Measurements from ENCODE around the gene SYNJ1. TPM values are rescaled to one million over a fixed set of nuclear protein-coding genes. Genes with fewer than 3 reads are reported as not detected.

The SYNJ1 gene
- total RNA-seq, 1 experiment from 2014 or later, result 10.5 TPM

DNA sequence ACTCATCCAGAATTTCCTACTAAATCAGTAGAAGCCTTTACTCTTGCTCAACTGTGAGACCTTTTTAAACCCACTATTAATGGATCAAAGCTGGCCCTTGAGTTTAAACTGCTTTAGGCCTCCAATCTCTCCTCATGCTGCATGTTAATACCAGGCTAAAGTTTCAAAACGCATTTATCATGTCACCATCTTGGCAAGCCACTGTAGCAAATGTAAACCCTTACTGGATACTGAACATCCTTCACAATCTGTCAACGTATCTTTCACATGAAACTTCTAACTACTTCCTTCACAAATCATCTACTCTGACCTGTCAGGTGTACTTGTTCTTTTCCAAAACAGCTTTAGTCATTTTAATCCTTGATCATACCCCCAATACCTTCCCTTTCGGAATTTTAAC is 40.7 kb upstream of the SYNJ1 start:
- Histone ChIP-seq H3K36me3 (ENCODE audit: control insufficient read depth, insufficient read depth, low read length) (peaks cover 7% of the 10 kb centered on the region), H3K27ac (ENCODE audit: low read length) (no peak overlapping the region), H3K9me3 (ENCODE audit: control insufficient read depth, insufficient read depth, low read depth, low read length) (no peaks in the 10 kb centered on the region), H3K4me1 (ENCODE audit: control insufficient read depth, insufficient read depth, low read length) (peaks cover 6% of the 10 kb centered on the region), H3K4me3 (ENCODE audit: low read depth in 2 of 2, low read length in 2 of 2) (no peak overlapping the region), H3K27me3 (ENCODE audit: control insufficient read depth, insufficient read depth, low read length) (no peaks in the 10 kb centered on the region)
- no peak for TF ChIP-seq CTCF (IDR thresholded peaks at IDR 0.05)
- TF ChIP-seq SIN3A (IDR thresholded peaks at IDR 0.05; ENCODE audit: borderline replicate concordance, insufficient read depth, low read depth, low read length), result no peak
- TF ChIP-seq POLR2AphosphoS5 (IDR thresholded peaks at IDR 0.05; ENCODE audit: low read depth, low read length), result no peak
- TF ChIP-seq REST (IDR thresholded peaks at IDR 0.05; ENCODE audit: insufficient read depth in 1 of 2, low read depth in 2 of 2, low read length in 1 of 2), result no peak
- TF ChIP-seq TCF7L2 (IDR thresholded peaks at IDR 0.05; ENCODE audit: low read depth, low read length), result no peak
- ChIA-PET POLR2A (no interaction called here), CTCF (interaction anchor here (0.6 kb wide), 1 partner anchor 9 kb away, joined by 3 read pairs; no protein-coding TSS in a partner anchor)
- no peak for DNase-seq (ENCODE audit: low read depth, low spot score)
- in situ Hi-C loops (cut with HindIII; ENCODE audit: low pct_unique_long_range_greater_than_20kb, low sequenced_read_pairs), result no loop called here
- ATAC-seq, result no peak
- no TSS peak for BruUV-seq (replicated peaks)
- intact Hi-C loops (cut with micrococcal nuclease; ENCODE audit: unreplicated experiment), result no loop called here

DNA sequence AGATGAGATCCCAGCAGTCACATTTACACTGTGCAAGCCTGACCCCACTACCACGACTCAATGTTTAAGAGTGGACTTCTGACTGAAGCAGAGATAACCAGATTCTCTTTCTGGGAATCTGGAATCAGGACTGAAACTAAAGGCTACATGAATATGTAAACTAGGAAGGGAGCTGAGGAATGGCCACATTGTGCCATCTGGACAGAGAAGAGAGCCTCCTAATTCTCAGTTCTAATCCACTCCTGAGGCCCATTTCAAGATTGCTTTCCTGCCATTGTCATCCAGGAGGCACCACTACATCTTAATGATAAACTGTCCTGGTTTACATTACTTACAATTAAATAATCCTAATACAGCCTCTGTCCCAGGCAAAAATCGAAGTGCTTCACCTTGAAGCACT is 37.2 kb upstream of the SYNJ1 start:
- CTCF ChIA-PET, result no interaction called here
- DNase-seq (ENCODE audit: low read depth, low spot score), result no peak

More for the DNA sequence above, 37.2 kb upstream of the SYNJ1 start:
- Histone ChIP-seq H3K27ac (ENCODE audit: low read length) (no peak overlapping the region), H3K4me3 (ENCODE audit: low read depth in 2 of 2, low read length in 2 of 2) (no peak overlapping the region), H3K9me3 (ENCODE audit: control insufficient read depth, insufficient read depth, low read depth, low read length) (no peaks in the 10 kb centered on the region), H3K4me1 (ENCODE audit: control insufficient read depth, insufficient read depth, low read length) (peaks cover 6% of the 10 kb centered on the region), H3K36me3 (ENCODE audit: control insufficient read depth, insufficient read depth, low read length) (peaks cover 26% of the 10 kb centered on the region), H3K27me3 (ENCODE audit: control insufficient read depth, insufficient read depth, low read length) (no peaks in the 10 kb centered on the region)
- no TSS peak for BruUV-seq (replicated peaks)
- POLR2A ChIA-PET, result no interaction called here
- TF ChIP-seq CTCF (IDR thresholded peaks at IDR 0.05) (no peak), POLR2AphosphoS5 (IDR thresholded peaks at IDR 0.05; ENCODE audit: low read depth, low read length) (no peak), TCF7L2 (IDR thresholded peaks at IDR 0.05; ENCODE audit: low read depth, low read length) (no peak), REST (IDR thresholded peaks at IDR 0.05; ENCODE audit: insufficient read depth in 1 of 2, low read depth in 2 of 2, low read length in 1 of 2) (no peak), SIN3A (IDR thresholded peaks at IDR 0.05; ENCODE audit: borderline replicate concordance, insufficient read depth, low read depth, low read length) (no peak)
- in situ Hi-C loops (cut with HindIII; ENCODE audit: low pct_unique_long_range_greater_than_20kb, low sequenced_read_pairs), result no loop called here
- intact Hi-C loops (cut with micrococcal nuclease; ENCODE audit: unreplicated experiment), result no loop called here
- ATAC-seq, result no peak
